Measurements from ENCODE around the gene PLCG2. TPM values are rescaled to one million over a fixed set of nuclear protein-coding genes. Genes with fewer than 3 reads are reported as not detected.

PLCG2 gene
- total RNA-seq, 1 donor from 2014 or later = 9.1 TPM

- Mint-ChIP-seq H3K27me3 (peaks cover 4% of the 10 kb centered on the region), H3K36me3 (ENCODE audit: insufficient read depth) (no peaks in the 10 kb centered on the region), H3K4me1 (ENCODE audit: low read depth) (no peaks in the 10 kb centered on the region), H3K4me3 (ENCODE audit: low read depth) (no peak overlapping the region), H3K27ac (no peak overlapping the region), H3K9me3 (ENCODE audit: low read depth) (no peaks in the 10 kb centered on the region)
- TF ChIP-seq, protein P1, sequence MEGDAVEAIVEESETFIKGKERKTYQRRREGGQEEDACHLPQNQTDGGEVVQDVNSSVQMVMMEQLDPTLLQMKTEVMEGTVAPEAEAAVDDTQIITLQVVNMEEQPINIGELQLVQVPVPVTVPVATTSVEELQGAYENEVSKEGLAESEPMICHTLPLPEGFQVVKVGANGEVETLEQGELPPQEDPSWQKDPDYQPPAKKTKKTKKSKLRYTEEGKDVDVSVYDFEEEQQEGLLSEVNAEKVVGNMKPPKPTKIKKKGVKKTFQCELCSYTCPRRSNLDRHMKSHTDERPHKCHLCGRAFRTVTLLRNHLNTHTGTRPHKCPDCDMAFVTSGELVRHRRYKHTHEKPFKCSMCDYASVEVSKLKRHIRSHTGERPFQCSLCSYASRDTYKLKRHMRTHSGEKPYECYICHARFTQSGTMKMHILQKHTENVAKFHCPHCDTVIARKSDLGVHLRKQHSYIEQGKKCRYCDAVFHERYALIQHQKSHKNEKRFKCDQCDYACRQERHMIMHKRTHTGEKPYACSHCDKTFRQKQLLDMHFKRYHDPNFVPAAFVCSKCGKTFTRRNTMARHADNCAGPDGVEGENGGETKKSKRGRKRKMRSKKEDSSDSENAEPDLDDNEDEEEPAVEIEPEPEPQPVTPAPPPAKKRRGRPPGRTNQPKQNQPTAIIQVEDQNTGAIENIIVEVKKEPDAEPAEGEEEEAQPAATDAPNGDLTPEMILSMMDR (IDR thresholded peaks at IDR 0.05; ENCODE audit: unreplicated experiment) = no peak
- DNase-seq (ENCODE audit: low spot score, unreplicated experiment) = no peak
Measured at GRCh38 chr16:81838794-81839193, 59.7 kb downstream of the PLCG2 start.

DNA sequence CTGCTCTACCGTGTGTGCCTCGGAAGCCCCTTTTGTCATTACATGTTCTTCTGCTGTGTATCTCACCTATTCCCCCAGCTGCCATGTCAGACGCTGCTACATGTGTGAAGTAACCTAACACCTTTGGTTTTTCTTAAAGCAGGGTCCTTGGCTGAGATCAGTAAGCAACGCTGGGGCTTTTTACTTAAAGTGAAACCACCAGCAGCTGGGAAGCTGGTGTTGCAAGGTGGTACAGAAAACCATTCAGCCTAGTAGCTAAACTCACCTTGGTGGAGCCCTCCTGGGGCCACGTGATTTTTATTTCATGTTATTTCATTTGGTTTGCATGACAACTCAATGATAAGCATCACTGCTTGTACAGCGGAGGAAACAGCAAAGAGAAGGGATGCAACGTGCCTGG, 62.6 kb downstream of the PLCG2 start:
- Mint-ChIP-seq H3K4me3 (ENCODE audit: low read depth) (no peak overlapping the region), H3K9me3 (ENCODE audit: low read depth) (peaks cover under 1% of the 10 kb centered on the region), H3K27ac (no peak overlapping the region), H3K36me3 (ENCODE audit: insufficient read depth) (no peaks in the 10 kb centered on the region), H3K27me3 (peaks cover 4% of the 10 kb centered on the region), H3K4me1 (ENCODE audit: low read depth) (no peaks in the 10 kb centered on the region)
- TF ChIP-seq, protein P1 (IDR thresholded peaks at IDR 0.05; ENCODE audit: unreplicated experiment) = no peak
- DNase-seq (ENCODE audit: low spot score, unreplicated experiment) = no peak

DNA sequence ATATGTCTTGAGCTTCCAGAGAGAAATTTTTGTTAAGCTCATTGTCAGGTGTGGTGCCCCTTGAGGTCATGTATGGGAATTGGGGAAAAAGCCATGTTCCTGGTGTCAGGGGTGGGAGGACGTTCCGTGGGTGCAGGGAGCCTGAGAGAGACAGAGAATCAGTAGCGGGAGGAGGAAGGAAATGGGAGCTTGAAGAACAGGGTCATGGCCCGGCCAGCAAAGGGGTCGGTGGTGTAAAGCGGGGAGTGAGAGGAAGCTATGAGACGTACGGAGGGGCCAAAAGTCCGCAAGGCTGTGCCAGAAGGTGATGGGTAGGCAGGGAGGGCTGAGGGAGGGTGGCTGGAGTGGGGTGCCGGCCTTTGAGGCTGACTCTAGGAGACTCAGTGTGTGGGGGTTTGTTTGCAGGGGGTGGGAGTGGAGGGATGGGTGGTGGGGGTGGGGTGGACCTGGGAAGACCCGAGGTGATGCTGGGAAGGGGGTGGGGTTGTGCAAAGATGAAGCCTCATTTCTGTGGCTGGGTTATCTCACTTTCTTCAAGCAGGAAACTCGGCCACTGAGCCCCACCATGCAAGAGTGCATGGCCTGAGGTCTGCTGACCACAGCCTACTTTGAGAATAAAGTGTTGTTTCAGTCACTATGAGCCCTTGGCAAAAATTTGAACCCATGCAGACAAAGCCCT, 63.6 kb downstream of the PLCG2 start:
- no peak overlapping the region for H3K4me3 Mint-ChIP-seq (ENCODE audit: low read depth)
- H3K27me3 Mint-ChIP-seq = peaks cover 4% of the 10 kb centered on the region
- H3K4me1 Mint-ChIP-seq (ENCODE audit: low read depth) = no peaks in the 10 kb centered on the region
- H3K36me3 Mint-ChIP-seq (ENCODE audit: insufficient read depth) = no peaks in the 10 kb centered on the region
- H3K9me3 Mint-ChIP-seq (ENCODE audit: low read depth) = peaks cover 2% of the 10 kb centered on the region
- DNase-seq (ENCODE audit: low spot score, unreplicated experiment) = no peak
- no peak overlapping the region for H3K27ac Mint-ChIP-seq
- TF ChIP-seq, protein P1 (IDR thresholded peaks at IDR 0.05; ENCODE audit: unreplicated experiment) = no peak

- no peak overlapping the region for H3K4me3 Mint-ChIP-seq (ENCODE audit: low read depth)
- no peaks in the 10 kb centered on the region for H3K36me3 Mint-ChIP-seq (ENCODE audit: insufficient read depth)
- no peak for DNase-seq (ENCODE audit: low spot score, unreplicated experiment)
- peaks cover 2% of the 10 kb centered on the region for H3K9me3 Mint-ChIP-seq (ENCODE audit: low read depth)
- H3K4me1 Mint-ChIP-seq (ENCODE audit: low read depth) = no peaks in the 10 kb centered on the region
- TF ChIP-seq, protein P1 (IDR thresholded peaks at IDR 0.05; ENCODE audit: unreplicated experiment) = no peak
- no peak overlapping the region for H3K27ac Mint-ChIP-seq
- peaks cover 4% of the 10 kb centered on the region for H3K27me3 Mint-ChIP-seq
Measured at GRCh38 chr16:81843243-81843582, 64.1 kb downstream of the PLCG2 start.

DNA sequence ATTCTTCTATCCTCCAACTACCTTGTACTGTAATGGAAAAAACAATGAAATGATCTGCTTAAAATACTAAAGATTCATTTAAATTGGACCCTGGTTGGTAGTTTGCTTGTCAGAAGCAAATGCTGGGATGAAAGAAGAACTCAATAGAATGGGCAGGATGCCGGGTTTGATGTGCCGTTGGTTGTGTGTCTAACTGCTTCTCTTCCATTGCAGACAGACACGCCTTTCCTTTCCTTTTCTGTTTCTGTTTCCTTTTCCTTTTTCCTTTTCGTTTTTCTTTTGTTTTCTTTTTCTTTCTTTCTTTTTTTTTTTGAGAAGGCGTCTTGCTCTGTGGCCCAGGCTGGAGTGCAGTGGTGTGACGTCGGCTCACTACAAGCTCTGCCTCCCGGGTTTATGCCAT, 64.6 kb downstream of the PLCG2 start:
- Mint-ChIP-seq H3K4me3 (ENCODE audit: low read depth) (no peak overlapping the region), H3K27me3 (peaks cover 4% of the 10 kb centered on the region), H3K36me3 (ENCODE audit: insufficient read depth) (no peaks in the 10 kb centered on the region), H3K9me3 (ENCODE audit: low read depth) (peaks cover 2% of the 10 kb centered on the region), H3K27ac (no peak overlapping the region), H3K4me1 (ENCODE audit: low read depth) (no peaks in the 10 kb centered on the region)
- TF ChIP-seq, protein P1 (IDR thresholded peaks at IDR 0.05; ENCODE audit: unreplicated experiment) = no peak
- DNase-seq (ENCODE audit: low spot score, unreplicated experiment) = no peak

Data from progenitor cell of endocrine pancreas (in vitro differentiated cells).